GM04503 (cell line): ENCODE results near the gene ATP5F1D.

Experiments
- DNase-seq: peaks from one replicate; pipeline ENCODE4 v3.0.0-alpha.2; 2012; ENCODE audit warnings: low read depth

The ATP5F1D gene

GRCh38 chr19:1259206-1259875, 17.8 kb downstream of the ATP5F1D start:
- DNase-seq: no peak

- DNase-seq: no peak
These were observed 18.6 kb downstream of the ATP5F1D start for GRCh38 chr19:1259876-1260748.

- peak; percentile 67 for DNase-seq
These were observed 19.4 kb downstream of the ATP5F1D start for GRCh38 chr19:1260749-1261537.

GRCh38 chr19:1261538-1261797, 19.9 kb downstream of the ATP5F1D start:
- no peak for DNase-seq

GRCh38 chr19:1261798-1262622, 20.5 kb downstream of the ATP5F1D start:
- no peak for DNase-seq

GRCh38 chr19:1262623-1263123, 21.1 kb downstream of the ATP5F1D start:
- no peak for DNase-seq

- no peak for DNase-seq
These were observed 21.6 kb downstream of the ATP5F1D start for GRCh38 chr19:1263188-1263587.

- no peak for DNase-seq
These were observed 23.5 kb downstream of the ATP5F1D start for GRCh38 chr19:1264801-1265614.

- peak; percentile 64 for DNase-seq
These were observed 24.1 kb downstream of the ATP5F1D start for GRCh38 chr19:1265615-1266128.

- DNase-seq: no peak
These were observed 24.8 kb downstream of the ATP5F1D start for GRCh38 chr19:1266129-1266915.

- DNase-seq: no peak
These were observed 25.4 kb downstream of the ATP5F1D start for GRCh38 chr19:1266916-1267476.

- DNase-seq: no peak
These were observed 26.1 kb downstream of the ATP5F1D start for GRCh38 chr19:1267477-1268225.

- no peak for DNase-seq
These were observed 26.9 kb downstream of the ATP5F1D start for GRCh38 chr19:1268226-1269064.

GRCh38 chr19:1269065-1269477, 27.5 kb downstream of the ATP5F1D start, which contains the start of gene CIRBP:
TSS of gene CIRBP (plus strand) at chr19:1269332. CDS start at chr19:1270934, 1,602 bp downstream.
- peak; percentile 82 for DNase-seq

- DNase-seq: no peak
These were observed 28.1 kb downstream of the ATP5F1D start for GRCh38 chr19:1269478-1270212.

GRCh38 chr19:1270213-1270853, 28.8 kb downstream of the ATP5F1D start:
- no peak for DNase-seq
